DMS 273 (cell line): ENCODE measurements around the gene OR2C1.

Experiments
- DNase-seq: peaks from one replicate; lab custom pipeline; 2025; ENCODE audit not compliant: unreplicated experiment; lab: John Stamatoyannopoulos, UW

OR2C1 gene

DNA sequence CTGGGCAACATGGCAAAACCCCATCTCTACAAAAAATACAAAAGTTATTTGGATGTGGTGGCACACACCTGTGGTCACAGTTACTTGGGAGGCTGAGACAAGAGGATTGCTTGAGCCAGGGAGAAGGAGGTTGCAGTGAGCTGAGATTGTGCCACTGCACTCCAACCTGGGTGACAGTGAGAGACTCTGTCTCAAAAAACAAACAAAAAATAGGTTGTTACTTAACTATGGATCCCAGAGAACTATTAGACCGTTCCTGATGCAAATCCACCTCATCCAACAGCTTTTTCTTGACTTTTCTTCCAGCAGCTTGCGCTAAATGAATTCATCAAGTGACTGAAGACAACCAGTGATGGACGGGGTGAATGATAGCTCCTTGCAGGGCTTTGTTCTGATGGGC is at the start of gene OR2C1:
Gene OR2C1 (plus strand): TSS at position 301 of the 400 bp plus-strand sequence. CDS start 52 bp downstream, at position 353.
- DNase-seq: no peak

DNA sequence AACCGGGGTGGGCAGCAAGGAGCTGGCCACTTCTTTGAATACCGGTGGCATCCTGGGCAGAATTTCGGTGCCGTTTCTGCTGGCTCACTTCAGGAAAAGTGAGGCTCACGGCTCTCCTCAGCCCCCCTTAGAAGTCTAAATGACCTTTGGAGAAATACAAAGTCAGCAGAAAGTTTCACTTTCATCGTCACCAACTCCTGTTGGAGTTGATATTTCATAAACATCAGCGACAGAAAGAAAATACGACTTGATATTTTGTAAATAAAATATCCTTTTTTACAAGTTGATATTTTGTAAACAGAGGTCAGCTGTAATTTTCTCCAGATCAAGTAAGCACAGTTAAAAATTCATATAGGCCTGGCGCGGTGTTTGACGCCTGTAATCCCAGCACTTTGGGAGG is 49.6 kb upstream of the OR2C1 start:
- DNase-seq: no peak

DNA sequence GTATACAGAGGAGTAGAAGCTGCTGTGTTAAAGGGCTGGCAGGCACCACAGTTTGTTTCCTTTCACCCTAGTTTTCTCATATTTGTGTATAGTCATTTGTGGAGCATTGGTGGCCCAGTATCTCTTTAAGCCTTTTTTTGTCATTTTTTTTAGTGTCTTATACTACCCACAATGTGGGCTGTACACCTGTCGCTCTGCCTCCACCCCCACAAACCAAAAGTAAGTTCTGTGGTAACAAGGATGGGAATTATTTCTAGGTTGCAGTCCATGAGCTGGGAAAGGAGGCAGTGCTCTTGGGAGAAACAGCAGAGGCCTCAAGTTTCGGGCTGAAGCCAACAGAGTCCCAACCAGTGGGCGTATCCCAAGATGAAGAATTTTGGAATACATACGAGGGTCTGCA is 44.2 kb upstream of the OR2C1 start:
- DNase-seq: no peak

DNA sequence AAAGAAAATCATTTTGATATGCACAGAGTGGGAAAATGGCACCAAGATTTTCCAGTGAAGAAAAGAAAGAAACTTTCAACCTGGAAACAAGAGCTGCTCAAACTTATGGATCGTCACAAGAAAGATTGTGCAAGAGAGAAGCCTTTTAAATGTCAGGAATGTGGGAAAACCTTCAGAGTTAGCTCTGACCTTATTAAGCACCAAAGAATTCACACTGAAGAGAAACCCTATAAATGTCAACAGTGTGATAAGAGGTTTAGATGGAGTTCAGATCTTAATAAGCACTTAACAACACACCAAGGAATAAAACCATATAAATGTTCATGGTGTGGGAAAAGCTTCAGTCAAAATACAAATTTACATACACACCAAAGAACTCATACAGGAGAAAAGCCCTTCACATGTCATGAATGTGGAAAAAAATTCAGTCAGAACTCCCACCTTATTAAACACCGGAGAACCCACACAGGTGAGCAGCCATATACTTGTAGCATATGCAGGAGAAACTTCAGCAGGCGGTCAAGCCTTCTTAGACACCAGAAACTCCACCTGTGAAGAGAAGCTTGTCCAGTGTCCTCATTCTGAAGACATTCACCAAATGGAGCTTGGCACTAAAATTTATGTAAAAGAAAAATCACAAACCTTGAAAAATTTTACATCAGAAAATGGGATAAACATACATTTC is 38.2 kb upstream of the OR2C1 start:
- peak; percentile 35 for DNase-seq

DNA sequence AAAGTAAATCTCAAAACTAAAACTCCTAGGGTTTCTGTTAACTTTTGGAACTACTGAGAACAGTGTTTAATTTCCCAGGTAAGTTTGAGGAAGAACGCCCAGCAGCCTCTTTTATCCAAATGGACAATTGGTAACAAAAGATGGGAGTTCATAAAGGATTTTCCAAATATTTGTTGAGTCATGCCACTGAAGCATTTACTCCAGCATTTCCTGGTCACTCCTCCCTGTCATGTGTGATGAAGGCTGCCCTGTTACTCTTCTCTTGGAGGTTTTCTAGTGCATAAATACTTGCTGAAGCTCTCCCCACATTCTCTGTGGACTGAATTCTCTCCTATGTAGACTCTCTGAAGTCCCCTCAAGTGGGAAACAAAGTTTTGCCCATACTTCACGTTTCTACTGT is 33.9 kb upstream of the OR2C1 start:
- no peak for DNase-seq

DNA sequence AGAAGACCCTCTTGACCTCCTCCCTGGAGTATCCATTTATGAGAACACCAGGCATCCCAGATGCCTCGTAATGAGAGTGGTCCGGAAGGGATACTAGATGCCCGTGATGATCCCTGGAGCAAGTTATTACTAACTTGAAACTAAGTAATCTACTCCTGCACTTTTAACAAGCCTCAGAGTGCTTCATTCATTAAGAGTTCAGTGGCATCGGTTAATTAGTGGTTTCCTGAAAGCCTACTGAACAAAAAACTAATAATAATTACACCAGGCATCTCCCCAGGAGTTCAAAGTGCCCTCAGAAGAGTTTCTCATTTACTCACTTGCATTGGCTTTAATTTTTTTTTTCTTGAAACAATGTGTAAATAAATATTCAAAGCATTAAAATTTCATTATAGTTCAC is 28.2 kb upstream of the OR2C1 start:
- no peak for DNase-seq

DNA sequence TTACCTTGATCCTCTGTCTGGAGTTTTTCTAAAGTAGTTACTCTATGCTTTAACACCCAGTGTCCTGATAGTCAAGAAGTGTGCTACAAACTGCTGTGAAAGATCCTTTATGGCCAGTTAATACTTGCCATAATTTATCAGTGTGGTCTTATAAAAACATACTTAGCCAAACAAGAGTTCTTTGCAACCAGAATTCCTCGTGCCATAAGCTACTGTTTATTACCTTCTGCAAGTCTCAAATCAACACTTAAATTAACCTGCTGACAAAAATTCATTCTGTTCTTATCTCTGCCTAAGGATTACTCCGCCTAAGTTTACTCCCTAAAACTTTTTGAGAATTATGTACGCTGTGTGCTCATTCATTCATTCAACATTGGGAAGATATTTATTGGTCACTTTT is 27.6 kb upstream of the OR2C1 start:
- DNase-seq: no peak

DNA sequence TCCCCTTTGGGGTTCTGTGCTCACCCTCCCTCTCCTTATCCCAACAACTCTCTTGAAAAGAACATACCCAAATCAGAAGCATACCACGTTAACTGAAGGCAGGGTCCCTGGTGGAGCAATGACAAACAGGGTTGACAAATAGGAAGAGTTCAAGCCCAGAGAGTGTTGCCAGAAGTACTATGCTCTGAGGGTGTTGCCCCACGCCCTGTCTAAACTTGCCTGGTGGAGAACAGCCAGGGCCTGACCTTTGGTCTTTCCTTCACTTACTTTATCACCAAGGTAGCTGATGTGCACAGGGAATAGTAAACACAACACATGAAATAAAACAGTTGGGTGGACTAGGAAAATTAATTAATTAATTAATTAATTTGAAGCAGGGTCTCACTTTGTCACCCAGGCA is 27.0 kb upstream of the OR2C1 start:
- no peak for DNase-seq

DNA sequence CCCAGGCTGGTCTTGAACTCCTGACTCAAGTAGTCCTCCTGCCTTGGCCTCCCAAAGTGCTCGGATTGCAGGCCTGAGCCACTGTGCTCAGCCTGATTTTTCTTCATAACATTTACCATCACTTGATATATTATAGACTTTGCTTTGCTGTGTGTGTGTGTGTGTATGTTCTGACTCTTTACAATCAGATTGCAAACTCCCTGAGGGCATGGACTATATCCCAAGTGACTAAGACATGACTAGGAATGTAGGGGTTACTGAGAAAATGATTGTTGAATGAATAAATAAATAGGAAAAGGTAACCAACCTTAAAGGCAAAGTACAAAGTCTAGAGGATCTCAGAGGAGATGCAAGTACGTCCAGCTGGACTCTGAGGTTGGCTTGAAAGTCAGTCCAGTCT is 9.6 kb upstream of the OR2C1 start:
- DNase-seq: no peak

DNA sequence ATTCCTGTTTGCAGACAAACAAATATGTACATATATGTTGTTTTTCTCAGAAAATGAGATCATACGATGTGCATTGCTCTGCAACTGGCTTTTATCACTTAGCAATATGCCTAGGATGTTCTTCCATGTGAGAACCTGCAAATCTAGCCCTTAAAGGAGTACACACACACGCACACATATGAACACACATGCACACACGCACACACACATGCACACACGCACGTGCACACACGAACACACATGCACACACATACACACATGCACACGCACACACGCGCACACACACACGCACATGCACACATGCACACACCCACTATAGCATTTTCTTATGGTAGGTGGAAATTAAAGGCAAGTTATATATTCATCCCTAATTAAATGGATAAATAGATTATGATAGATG is 8.1 kb upstream of the OR2C1 start:
- DNase-seq: no peak

DNA sequence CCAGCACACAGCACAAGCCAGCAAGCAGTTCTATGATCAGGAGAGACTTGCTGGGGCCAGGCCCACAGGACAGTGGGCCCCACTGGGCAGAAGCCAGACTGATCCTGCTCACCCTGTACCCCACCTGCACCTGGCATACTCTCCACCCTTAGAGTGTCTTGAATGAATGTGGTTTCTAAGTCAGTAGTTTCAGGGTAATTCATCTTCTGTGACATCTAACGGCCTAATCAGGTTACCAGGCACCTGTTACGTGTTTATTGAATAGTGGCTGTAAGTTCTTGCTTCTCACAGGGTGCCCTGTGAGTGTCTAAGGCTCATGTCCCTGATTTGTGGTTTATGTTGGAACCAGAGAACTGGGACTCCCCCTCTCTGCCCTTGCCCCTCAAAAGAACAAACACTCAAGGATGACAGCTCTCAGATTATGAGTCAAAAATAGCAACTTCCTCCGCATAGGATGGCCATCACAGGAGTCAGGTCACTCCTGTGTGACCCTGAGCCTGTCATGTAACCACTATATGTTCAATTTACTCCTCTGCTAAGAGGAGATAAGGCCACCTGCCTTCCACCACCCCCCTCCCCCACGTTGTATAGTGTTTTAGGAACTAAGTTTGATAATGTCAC is 7.0 kb upstream of the OR2C1 start:
- no peak for DNase-seq

DNA sequence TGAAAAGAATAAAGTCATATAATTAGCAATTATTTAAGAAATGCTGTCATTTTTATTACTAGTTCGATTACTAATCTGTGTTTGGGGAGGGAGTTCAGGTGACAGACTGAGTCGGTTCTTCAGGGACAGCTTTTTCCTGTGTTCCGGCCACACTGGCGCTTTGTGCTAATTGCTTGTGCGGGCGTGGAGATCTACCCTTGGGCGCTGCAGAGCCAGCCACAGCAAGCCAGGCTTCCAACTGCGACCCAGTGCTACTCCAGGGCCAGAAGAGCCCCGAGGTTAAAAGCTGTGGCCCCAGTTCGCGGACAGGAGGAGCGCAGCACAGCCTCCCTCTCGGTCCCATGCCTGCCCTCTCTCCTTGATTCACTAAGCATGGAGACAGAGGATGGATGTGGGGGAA is 6.5 kb upstream of the OR2C1 start:
- DNase-seq: no peak

DNA sequence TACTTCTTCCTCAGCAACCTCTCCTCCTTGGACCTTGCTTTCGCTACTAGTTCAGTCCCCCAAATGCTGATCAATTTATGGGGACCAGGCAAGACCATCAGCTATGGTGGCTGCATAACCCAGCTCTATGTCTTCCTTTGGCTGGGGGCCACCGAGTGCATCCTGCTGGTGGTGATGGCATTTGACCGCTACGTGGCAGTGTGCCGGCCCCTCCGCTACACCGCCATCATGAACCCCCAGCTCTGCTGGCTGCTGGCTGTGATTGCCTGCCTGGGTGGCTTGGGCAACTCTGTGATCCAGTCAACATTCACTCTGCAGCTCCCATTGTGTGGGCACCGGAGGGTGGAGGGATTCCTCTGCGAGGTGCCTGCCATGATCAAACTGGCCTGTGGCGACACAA is 429 bp downstream of the OR2C1 start:
- no peak for DNase-seq

DNA sequence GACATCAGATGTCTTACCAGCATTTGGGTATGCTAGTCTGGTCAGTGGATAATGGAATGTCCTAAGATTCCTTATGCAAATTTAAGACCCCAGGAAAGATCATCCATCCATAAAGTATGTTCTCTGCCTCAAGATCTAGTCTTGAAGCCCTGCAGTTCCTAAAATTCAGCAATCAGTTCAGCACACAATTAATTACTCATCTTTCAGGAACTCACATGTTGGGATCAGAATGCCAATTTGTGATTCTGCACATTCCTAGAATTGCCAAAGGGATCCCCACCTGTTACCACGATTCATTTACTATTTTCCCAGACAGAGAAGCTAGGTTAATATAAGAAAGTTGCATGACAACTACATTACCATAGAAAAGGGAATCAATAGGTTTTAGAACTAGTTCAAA is 3.2 kb downstream of the OR2C1 start:
- DNase-seq: no peak

DNA sequence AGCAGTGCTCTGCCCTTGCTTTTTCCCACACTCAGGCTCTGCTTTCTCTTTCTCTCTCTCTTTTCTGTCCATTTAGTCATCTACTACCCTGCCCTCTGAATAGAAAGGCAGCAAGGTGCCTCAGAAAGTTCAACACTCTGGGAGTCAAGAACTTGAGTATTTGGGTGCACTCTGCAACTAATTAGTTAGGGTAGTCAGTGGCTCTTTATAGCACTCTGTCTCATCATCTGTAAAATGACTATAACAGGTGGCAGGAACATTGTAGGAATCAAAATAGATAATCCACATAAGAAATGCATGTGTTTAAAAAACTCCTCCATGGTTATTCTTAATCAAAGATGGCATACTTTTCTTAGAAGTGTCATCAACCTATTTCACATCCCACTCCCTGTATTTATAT is 7.2 kb downstream of the OR2C1 start:
- no peak for DNase-seq

DNA sequence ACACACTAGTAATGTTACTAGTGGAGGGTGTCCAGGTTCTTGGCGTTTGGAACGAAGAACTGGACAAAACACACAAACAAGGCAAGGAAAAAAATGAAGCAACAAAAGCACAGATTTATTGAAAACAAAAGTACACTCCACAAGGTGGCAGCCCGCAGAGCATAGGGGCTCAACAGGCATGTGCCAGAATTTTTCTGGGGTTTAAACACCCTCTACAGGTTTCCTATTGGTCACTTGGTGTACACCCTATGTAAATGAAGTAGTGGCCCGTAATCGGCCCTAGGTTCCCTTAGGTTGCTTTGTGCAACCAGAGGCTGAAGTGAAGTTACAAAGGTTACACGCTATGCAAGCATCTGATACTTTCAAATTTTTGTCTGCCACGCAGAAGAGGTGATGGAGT is 8.1 kb downstream of the OR2C1 start:
- peak; percentile 63 for DNase-seq

DNA sequence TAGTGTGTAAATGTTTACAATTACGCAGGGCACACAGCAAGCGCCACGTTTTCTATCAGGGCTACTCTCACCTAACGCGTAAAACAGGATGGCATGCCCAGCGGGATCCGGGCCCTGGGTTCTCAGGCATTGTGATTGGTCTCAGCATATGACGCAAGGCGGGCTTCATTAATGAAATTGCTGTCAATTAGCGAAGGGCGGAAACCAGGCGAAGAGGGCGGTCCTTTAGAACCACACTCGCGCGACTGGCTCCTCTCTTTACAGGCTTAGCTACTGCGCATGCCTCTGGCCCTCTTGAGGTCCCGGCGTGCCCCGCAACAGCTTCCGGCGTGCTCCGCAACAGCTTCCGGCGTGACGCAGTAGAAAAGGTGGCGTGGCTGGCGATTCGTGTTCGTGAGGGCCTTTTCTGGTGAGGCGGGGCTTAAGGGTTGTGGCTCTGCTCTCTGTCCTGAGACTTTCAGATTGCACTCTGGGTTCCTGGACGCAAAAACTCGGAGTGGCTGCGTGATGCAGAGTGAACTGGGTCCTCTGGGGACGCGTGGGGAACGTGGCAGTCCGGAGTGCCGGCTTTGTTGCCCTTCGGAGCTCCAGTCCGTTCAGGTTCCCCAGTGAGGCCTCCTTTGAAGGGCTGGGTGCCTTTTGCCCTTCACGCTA is 9.2 kb downstream of the OR2C1 start:
- DNase-seq: no peak

DNA sequence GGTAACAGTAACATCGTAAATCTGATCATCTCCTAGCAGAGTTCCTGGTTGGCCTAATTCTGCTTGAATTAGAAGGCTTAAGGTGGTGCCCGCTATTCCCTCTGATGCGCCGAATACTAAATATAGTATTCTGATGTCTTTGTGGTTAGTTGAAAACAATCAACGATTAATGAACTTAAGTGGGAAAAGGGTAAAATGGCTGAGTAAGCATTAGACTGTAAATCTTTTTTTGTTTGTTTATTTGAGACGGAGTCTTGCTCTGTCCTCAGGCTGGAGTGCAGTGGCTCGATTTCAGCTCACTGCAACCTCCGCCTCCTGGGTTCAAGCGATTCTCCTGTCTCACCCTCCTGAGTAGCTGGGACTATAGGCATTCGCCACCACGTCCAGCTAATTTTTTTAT is 13.4 kb downstream of the OR2C1 start:
- DNase-seq: no peak

DNA sequence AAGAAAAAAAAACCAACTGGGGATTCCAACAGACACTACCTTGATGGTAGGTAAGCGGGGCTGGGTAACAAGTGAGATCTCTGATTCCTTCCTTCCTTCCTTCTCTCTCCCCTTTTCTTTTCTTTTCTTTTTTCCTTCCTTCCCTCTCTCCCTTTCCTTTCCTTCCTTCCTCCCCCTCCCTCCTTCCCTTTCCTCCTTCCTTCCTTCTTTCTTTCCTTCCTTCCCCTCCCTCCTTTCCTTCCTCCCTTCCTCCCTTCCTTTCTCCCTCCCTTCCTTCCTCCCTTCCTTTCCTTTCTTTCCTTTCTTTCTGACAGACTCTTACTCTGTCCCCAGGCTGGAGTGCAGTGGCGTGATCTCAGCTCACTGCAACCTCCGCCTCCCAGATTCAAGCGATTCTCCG is 20.0 kb downstream of the OR2C1 start:
- DNase-seq: no peak

DNA sequence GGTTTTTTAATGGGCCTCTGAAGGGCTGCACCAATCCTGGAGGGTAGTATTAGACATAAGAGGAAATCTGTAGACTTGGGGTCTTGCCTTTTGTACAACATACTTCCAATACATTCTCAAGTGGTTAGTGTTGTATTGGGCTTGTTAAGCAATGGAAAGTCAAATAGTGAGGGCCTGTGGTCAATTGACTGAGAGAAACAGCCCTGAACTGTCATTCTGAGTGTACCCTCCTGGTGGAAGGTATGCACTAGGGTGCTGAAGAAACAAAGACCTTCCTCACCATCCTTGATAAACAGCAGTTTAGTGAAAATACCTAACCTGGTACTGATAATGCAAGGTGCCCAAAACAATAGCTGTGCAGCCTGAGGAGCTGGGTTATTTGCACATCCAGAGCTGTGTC is 22.2 kb downstream of the OR2C1 start:
- no peak for DNase-seq

DNA sequence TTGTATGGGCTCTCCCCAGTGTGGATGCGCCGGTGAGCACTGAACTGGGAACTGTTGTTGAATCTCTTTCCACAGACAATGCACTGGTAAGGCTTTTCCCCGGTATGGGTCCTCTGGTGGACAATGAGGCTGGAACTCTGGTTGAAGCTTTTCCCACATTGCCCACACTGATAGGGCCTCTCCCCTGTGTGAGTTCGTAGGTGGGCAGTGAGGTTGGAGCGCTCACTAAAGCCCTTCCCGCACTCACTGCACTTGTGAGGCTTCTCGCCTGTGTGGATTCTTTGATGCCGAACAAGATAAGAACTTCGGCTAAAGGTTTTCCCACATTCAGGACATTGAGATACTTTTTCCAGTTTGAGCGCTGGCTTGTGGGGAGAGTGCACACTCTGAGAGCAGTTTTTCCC is 27.4 kb downstream of the OR2C1 start:
- DNase-seq: no peak

DNA sequence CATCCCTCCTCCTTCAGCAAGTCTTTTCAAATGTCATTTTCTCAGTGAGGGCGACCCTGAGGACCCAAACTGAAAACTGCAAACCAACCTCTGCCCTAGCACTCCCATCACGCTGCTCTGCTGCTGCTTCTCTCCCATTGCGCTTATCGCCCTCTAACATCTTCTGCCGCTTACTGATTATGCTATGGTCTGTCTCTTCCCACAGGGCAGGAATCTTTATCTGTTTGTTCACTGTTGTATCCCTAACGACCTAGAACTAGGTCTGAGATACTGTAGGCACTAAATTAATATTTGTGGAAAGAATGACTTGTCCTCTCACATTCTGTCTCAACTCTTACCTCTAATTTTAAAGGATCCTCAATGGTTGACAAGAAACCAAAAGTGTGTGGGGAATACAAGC is 32.6 kb downstream of the OR2C1 start:
- DNase-seq: no peak
